ENCODE measurements around the gene TRPV2.
"Not testable (repeated sequence)": the region's sequence is repeated elsewhere in the genome, so short reads cannot be mapped to it uniquely, and the experiment has no call there.

TRPV2 gene

GRCh38 chr17:16435925-16436886 is 20.8 kb downstream of the TRPV2 start:
- no peak for DNase-seq (ENCODE audit: low read depth)

DNA sequence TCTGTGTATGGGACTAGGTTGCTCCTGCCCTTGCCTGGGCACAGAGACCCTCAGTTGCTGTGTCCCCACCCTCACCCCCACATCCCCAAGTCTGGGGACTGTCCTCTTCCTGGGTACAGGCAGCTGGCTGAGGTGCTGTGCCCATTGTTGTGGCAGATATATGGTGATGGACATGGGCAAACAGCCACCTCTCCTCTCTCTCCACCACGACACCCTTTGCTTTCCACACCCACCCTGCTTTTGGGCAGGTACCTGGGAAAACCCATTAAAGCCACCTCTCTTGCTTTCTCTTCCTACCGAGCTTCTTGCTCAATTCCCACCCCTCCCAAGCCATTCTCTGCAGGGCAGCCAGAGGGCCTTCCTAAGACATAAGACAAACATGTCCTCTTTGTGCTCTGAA is 21.7 kb downstream of the TRPV2 start:
- DNase-seq (ENCODE audit: low read depth), result no peak

- DNase-seq (ENCODE audit: low read depth), result no peak
Measured at GRCh38 chr17:16438173-16438556, 22.8 kb downstream of the TRPV2 start.

- peak; percentile 99 for DNase-seq (ENCODE audit: low read depth)
Measured at GRCh38 chr17:16438557-16439302, 23.4 kb downstream of the TRPV2 start.

DNA sequence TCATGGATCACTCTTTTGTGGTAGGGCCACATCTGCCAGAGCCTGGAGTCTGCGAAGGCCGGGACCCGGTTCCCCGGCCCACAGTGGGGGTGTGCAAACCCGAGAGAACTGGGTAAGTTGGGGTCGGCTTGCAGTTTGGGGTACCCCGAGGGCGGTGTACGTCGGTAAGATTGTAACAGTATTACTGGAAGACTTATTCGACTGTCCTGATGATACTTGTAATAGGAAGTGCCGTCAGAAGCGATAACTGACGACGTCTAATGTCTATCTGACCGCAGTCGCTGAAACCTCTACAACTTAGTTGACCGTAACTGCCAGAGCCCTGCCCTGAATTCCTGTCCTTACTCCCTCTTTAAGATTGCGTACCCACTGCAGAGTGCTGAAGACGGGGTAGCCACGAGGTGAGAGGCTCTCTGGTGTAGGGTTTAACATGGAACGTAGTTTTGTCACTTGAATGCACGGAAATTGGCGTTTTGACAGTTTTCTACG is 24.0 kb downstream of the TRPV2 start:
- DNase-seq (ENCODE audit: low read depth), result no peak

GRCh38 chr17:16439811-16440351 is 24.5 kb downstream of the TRPV2 start:
- DNase-seq (ENCODE audit: low read depth), result no peak

GRCh38 chr17:16440354-16440753 is 25.0 kb downstream of the TRPV2 start:
- DNase-seq (ENCODE audit: low read depth), result not testable (repeated sequence)

GRCh38 chr17:16440901-16441629 is 25.7 kb downstream of the TRPV2 start:
- no peak for DNase-seq (ENCODE audit: low read depth)

DNA sequence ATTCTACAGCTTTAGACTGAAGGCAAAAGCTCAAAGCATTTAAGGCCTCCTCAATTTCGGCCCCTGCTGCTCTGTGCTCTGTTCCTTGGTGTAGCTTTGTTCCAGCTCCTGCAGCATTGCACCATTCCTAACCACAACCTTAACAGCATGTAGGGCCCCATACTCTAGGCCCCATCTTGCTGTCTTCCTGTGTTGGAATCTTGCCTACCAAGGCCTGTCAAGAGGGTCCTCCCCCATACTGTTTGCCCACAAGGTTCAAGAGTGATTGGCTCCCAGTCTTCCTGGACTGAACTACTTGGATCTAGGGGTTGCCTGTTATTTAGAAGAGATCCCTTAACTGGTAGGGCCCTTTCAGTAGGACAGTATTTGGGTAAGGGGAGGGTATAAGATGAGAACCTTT is 26.8 kb downstream of the TRPV2 start:
- no peak for DNase-seq (ENCODE audit: low read depth)

DNA sequence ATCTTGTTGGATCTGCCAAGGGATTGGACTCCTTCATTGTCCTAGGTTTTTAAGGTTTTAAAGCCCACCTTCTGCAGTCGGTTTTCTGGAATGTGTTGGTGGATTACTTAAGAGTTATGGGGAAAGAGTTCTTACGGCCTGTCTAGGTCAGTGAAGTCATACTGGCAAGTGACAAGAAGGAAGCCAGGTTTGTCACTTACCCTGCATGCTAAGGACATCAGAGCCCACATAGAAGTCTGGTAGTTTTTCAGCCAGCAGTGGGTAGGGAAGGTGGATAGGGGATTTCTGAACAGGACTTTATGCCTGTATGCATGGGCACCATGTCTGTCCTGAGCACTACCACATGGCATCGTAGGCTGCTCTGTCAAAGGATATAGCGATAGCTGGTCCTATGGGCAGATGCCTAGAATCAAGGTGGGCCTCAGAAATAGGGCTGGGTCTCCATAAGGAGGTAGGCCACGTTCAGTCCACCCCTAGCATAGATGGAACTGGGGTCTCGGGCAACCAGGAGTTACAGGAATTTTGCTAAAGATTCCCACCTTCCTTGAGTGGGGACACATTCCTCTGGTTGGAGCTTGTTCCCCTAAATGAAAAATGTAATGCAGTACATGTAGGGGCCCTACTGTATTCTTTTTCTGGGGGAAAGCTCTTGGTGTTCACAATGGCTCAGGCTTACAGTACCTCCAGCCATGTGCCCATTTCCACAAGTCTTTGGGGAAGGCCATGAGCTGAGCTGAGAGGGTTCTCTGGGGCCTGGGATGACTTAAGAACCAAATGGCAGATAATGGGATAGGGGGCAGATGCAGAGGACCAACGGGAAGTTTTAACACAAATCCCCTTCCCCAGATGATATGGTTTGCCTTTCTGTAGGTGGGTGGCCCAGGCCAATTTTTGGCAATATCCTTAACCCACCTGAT is 27.5 kb downstream of the TRPV2 start:
- DNase-seq (ENCODE audit: low read depth), result no peak

DNA sequence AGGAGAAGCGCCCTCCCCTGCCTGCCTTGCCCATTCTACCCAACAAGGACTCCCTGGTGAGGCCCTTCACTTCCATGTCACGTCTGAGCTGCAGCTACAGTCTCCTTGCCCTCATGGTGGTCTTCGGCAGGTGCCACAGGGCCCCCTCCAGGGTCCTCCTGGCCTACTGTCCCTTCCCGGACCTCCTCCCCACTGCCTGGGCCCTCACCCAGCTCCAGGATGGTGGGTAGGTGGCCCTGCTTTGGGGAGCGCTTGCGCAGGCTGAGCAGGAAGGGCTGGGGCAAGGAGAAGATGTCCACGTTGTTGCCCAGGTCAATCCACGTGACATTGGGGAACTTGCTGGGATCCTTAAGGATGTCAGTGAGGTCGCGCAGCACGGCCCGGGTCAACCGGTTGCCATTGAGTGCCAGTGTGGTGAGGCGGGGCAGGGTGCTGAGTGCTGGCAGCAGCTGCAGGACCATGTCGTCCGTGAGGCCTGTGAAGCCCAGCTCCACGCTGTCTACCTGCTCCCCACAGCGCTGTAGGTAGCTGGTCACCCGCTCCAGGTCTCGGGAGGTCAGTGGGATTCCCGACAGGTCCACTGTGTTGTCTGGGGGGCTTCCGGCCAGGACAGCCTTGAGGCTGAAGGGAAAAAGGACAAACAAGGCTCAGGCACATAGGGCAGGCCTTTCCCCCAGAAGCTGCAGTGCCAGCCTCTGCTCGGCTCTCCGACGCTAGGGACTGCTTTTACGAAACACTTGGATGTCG is 28.3 kb downstream of the TRPV2 start:
- no peak for DNase-seq (ENCODE audit: low read depth)

GRCh38 chr17:16444258-16444886 is 29.0 kb downstream of the TRPV2 start:
- no peak for DNase-seq (ENCODE audit: low read depth)

GRCh38 chr17:16446338-16446983 is 31.1 kb downstream of the TRPV2 start:
- no peak for DNase-seq (ENCODE audit: low read depth)

DNA sequence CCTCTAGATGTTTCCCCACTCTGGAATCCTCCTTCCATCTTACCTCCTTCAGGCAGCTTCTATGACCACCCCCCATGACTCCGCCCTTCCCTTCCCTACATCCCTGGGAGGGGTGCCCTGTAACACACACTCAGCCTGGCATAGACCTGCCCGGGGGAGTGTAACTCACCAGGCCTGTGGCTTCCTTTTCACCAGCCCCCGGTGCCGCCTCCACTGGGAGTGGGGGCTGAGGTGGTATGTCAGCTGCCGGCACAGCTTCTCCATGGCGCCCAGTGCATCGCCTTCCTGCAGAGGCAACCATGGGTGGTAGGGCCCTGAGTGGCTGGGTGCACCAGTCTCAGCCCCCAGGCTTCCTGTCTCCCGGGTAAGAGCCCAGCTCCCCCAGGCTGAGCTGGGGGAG is 32.3 kb downstream of the TRPV2 start:
- no peak for DNase-seq (ENCODE audit: low read depth)

- no peak for DNase-seq (ENCODE audit: low read depth)
Measured at GRCh38 chr17:16448490-16448889, 33.1 kb downstream of the TRPV2 start.

GRCh38 chr17:16449121-16449570 is 33.8 kb downstream of the TRPV2 start:
- no peak for DNase-seq (ENCODE audit: low read depth)

DNA sequence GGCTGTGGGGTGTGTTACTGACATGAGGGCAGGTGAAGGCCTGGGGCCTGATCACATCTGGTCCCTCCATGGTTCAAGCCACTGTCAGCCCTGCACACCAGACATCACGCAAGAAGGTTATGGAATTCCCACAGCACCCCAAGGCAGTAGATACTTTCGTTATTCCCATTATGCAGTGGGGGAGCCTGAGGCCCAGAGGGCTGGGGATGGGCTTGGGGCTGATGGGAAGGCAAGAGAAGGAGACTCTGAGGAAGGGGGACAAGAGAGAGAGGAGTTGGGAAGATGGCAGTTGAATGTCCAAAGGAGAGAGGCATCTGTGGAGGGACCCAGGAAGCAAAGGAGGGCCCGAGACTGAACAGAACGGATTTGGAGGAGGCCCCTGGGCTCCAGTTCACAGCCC is 34.7 kb downstream of the TRPV2 start:
- no peak for DNase-seq (ENCODE audit: low read depth)

DNA sequence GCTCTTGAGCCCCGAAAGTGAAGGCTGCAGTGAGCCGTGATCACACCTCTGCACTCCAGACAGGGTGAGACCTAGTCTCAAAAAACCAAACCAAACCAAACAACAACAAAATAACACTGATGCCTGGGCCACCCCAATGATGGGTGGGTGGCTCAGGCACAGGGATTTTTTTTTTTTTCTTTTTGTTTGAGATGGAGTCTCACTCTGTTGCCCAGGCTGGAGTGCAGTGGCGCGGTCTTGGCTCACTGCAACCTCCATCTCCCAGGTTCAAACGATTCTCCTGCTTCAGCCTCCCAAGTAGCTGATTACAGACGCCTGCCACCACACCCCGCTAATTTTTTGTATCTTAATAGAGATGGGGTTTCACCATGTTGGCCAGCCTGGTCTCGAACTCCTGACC is 36.9 kb downstream of the TRPV2 start:
- not testable (repeated sequence) for DNase-seq (ENCODE audit: low read depth)

DNA sequence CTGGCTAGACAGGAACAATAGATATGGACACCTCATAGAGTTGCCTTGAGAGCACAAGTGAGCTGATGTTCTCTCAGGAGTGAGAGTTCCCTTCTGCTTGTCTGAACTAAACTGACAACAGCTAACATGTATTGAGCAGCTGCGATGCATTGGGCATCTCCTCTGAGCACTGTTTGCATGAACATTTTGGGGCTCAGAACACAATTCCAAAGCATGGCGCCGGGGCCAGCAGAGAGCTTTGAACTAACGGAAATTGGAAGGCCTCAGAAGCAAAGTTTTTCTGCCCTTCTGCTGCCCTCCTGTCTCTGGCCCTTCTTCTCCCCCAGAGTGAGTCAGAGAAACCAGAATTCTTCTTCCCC is 38.1 kb downstream of the TRPV2 start:
- no peak for DNase-seq (ENCODE audit: low read depth)

All from non-pigmented ciliary epithelial cell (primary cell).